Spleen (tissue), 7 donors: ENCODE data around the gene MIER3.
A peak's percentile ranks its signal among the peaks of the same experiment; 100 is the strongest.

Experiments used
- POLR2A ChIP-seq, 3 donors: fragments of 450-650 bp; IDR thresholded peaks; one replicate each; pipeline ENCODE4 v1.5.1; 2017; ENCODE audit warnings: antibody characterized with exemption in 3 of 3, mild to moderate bottlenecking in 1 of 3
- POLR2AphosphoS5 ChIP-seq, 3 donors: sonication (generic); formaldehyde crosslinking; IDR thresholded peaks; one replicate each; pipeline ENCODE4 v1.5.1; 2017; ENCODE audit warnings: antibody characterized with exemption in 3 of 3
- TF ChIP-seq, protein P1 (sequence below), 11 experiments: fragments of 200-600 bp in 7 of 11; fragments of 450-650 bp in 4 of 11; sonication (generic) in 4 of 11; IDR thresholded peaks in 8 of 11; conservative IDR thresholded peaks in 3 of 11; 1 replicate in 7 of 11; 2 replicates in 4 of 11; pipeline versions ENCODE4 v1.4.0 to v1.8.0; 2016 to 2021; ENCODE audit warnings: antibody characterized with exemption in 11 of 11, inconsistent platforms in 4 of 11, mild to moderate bottlenecking in 1 of 11
- donor health status: DM: no; HTN: no; CAD: no; lungs with moderate emphysema.
- donor health status: DM: no; HTN: no; CAD: no.
- donor health status: DM: no; HTN: no; CAD: no.

DNA sequence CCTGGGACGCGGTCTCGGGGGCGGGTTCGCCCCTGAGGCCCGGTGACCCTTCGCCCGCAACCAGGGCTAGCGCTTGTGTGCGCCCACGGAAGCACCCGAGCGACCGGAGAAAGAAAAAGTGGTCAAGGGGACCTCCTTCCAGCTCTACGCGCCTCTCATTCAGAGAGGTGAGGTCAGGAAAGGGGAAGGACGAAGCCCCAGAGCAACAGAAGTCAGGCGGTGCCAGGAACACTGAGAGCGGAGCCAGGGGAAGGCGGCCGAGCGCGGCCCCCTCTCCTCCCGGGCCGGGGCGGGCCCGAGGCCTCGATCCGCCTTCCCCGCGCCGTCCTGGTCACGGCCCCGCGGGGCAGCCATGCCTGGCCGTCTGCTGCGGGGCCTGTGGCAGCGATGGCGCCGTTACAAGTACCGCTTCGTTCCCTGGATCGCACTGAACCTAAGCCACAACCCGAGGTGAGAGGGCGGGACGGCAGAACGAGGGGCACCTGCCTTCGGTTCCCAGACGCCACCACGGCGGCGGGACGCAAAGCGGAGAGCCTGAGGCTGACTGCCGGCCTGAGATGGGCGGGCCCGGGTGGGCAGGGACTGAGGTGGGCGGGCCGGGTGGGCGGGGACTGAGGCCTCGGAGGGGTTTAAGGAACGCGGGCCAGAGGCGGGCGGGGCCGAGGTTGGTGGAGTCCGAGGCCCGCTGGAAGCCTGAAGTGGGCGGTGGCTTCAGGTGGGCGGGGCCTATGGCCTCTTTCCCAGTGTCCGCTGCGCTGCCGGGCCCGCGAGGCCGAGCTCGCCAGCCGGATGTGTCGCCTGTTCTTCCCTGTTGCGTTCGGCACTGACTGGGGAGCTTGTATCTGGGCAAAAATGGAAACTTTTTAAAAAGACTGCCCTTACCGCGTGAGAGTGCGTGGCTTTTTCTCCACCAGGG lies 42.4 kb downstream of the MIER3 start, which contains the start of gene SETD9:
- TF ChIP-seq, protein P1, sequence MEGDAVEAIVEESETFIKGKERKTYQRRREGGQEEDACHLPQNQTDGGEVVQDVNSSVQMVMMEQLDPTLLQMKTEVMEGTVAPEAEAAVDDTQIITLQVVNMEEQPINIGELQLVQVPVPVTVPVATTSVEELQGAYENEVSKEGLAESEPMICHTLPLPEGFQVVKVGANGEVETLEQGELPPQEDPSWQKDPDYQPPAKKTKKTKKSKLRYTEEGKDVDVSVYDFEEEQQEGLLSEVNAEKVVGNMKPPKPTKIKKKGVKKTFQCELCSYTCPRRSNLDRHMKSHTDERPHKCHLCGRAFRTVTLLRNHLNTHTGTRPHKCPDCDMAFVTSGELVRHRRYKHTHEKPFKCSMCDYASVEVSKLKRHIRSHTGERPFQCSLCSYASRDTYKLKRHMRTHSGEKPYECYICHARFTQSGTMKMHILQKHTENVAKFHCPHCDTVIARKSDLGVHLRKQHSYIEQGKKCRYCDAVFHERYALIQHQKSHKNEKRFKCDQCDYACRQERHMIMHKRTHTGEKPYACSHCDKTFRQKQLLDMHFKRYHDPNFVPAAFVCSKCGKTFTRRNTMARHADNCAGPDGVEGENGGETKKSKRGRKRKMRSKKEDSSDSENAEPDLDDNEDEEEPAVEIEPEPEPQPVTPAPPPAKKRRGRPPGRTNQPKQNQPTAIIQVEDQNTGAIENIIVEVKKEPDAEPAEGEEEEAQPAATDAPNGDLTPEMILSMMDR (IDR thresholded peaks at IDR 0.05 in 8 of 11, conservative IDR thresholded peaks at IDR 0.05 in 3 of 11) = peak in 2 of 11 experiments; percentile 26 to 30
- TF ChIP-seq POLR2AphosphoS5 (IDR thresholded peaks at IDR 0.05) = peak; percentile 91 to 93 (median 93)
- TF ChIP-seq POLR2A (IDR thresholded peaks at IDR 0.05) = peak; percentile 21 to 59 (median 57)
